Naive thymus-derived CD8-positive, alpha-beta T cell (primary cell): ENCODE measurements around the gene TNFRSF25. TPM values are rescaled to one million over a fixed set of nuclear protein-coding genes. Genes with fewer than 3 reads are reported as not detected.
"Not testable (repeated sequence)": the region's sequence is repeated elsewhere in the genome, so short reads cannot be mapped to it uniquely, and the experiment has no call there.

Source experiments
- ATAC-seq, 2 donors: fragments of 150-1000 bp; cut with Tn5 transposase in 1 of 2; sonication (Bioruptor Pico), chemical (Tn5 transposase) in 1 of 2; 1 replicate in 1 of 2; 2 replicates in 1 of 2; pipeline ENCODE4 v1.10.0; 2021; ENCODE audit warnings: mild to moderate bottlenecking in 2 of 2, moderate library complexity in 2 of 2
- POLR2A ChIA-PET: fragments of 350-600 bp; sonication (Branson Sonifier 250); formaldehyde crosslinking; loops from one replicate; lab custom pipeline; 2021; ENCODE audit warnings: antibody characterized with exemption; lab: Charles Lee
- DNase-seq, 10 donors: peaks; one replicate each; pipeline versions ENCODE4 v3.0.0 to v3.0.0-alpha.2; 2020 to 2022
- H3K27ac Mint-ChIP-seq, 10 donors: one replicate each; pipeline ENCODE4 v1.8.0; 2020 to 2022; ENCODE audit warnings: mild to moderate bottlenecking in 10 of 10, mixed read lengths in 10 of 10, moderate library complexity in 4 of 10, inconsistent platforms in 1 of 10
- H3K27me3 Mint-ChIP-seq, 5 donors: one replicate each; pipeline ENCODE4 v1.8.0; 2021 to 2022; ENCODE audit warnings: mixed read lengths in 5 of 5
- H3K36me3 Mint-ChIP-seq, 3 donors: one replicate each; pipeline ENCODE4 v1.8.0; 2020 to 2022; ENCODE audit warnings: mixed read lengths in 3 of 3, mild to moderate bottlenecking in 2 of 3, inconsistent platforms in 1 of 3
- H3K4me1 Mint-ChIP-seq, 4 donors: one replicate each; pipeline ENCODE4 v1.8.0; 2021 to 2022; ENCODE audit warnings: mixed read lengths in 4 of 4
- H3K4me3 Mint-ChIP-seq, 10 donors: one replicate each; pipeline ENCODE4 v1.8.0; 2020 to 2022; ENCODE audit warnings: mild to moderate bottlenecking in 10 of 10, mixed read lengths in 10 of 10, moderate library complexity in 6 of 10, inconsistent platforms in 1 of 10
- H3K9me3 Mint-ChIP-seq, 9 donors: one replicate each; pipeline ENCODE4 v1.8.0; 2020 to 2022; ENCODE audit warnings: mixed read lengths in 9 of 9, mild to moderate bottlenecking in 3 of 9, inconsistent platforms in 1 of 9, moderate library complexity in 1 of 9
- polyA plus RNA-seq, 3 donors: library from polyadenylated mRNA; unstranded; fragments of 300-500 nt; fragmentation: Illumina TruSeq; gene quantifications; one replicate each; pipeline ENCODE4 v1.2.3, GENCODE V29; 2021
- total RNA-seq, 8 experiments: library from RNA in 2 of 8; stranded (reverse) in 2 of 8; gene quantifications; one replicate each; pipeline ENCODE4 v1.2.3 and lab custom pipeline; 2021 to 2026

Gene TNFRSF25
- total and polyA plus RNA-seq, 5 experiments from 2014 or later = 7.2 to 381 (median 28.7) TPM

GRCh38 chr1:6431645-6432579 is 34.1 kb downstream of the TNFRSF25 start:
- POLR2A ChIA-PET = interaction anchor here (0.7 to 0.9 kb wide), 2 partner anchors 9 to 64 kb away, joined by 5 to 6 read pairs; no protein-coding TSS in a partner anchor
- H3K27ac Mint-ChIP-seq, H3K9me3 Mint-ChIP-seq, ATAC-seq, H3K4me1 Mint-ChIP-seq, DNase-seq, H3K4me3 Mint-ChIP-seq, H3K36me3 Mint-ChIP-seq: not testable (repeated sequence)
- H3K27me3 Mint-ChIP-seq = peaks cover 2 to 24% (median 13%) of the 10 kb centered on the region in 5 donors

- POLR2A ChIA-PET, H3K9me3 Mint-ChIP-seq, H3K36me3 Mint-ChIP-seq, H3K4me1 Mint-ChIP-seq, DNase-seq, H3K4me3 Mint-ChIP-seq, ATAC-seq, H3K27ac Mint-ChIP-seq: not testable (repeated sequence)
- H3K27me3 Mint-ChIP-seq = peaks cover 2 to 27% (median 15%) of the 10 kb centered on the region in 5 donors
Measured at GRCh38 chr1:6429660-6430411, 36.1 kb downstream of the TNFRSF25 start.

GRCh38 chr1:6428453-6428852 is 37.5 kb downstream of the TNFRSF25 start:
- POLR2A ChIA-PET, DNase-seq, ATAC-seq, H3K9me3 Mint-ChIP-seq, H3K36me3 Mint-ChIP-seq, H3K4me3 Mint-ChIP-seq, H3K27ac Mint-ChIP-seq: not testable (repeated sequence)
- H3K27me3 Mint-ChIP-seq = peaks cover 0 to 36% (median 16%) of the 10 kb centered on the region in 5 donors
- peaks cover 8 to 12% (median 9%) of the 10 kb centered on the region in 4 donors for H3K4me1 Mint-ChIP-seq

- Mint-ChIP-seq H3K4me3 (no peak overlapping the region), H3K9me3 (no peaks in the 10 kb centered on the region), H3K36me3 (no peaks in the 10 kb centered on the region), H3K4me1 (peaks cover 9 to 14% (median 10%) of the 10 kb centered on the region in 4 donors), H3K27ac (peak overlapping the region in 1 of 10 donors; percentile 76), H3K27me3 (peaks cover under 1 to 42% (median 18%) of the 10 kb centered on the region in 5 donors)
- DNase-seq (no peak), ATAC-seq (no peak)
- POLR2A ChIA-PET = no interaction called here
Measured at GRCh38 chr1:6427441-6428390, 38.3 kb downstream of the TNFRSF25 start.

GRCh38 chr1:6426972-6427350 is 39.0 kb downstream of the TNFRSF25 start:
- H3K27ac Mint-ChIP-seq = no peak overlapping the region
- peaks cover 2 to 48% (median 19%) of the 10 kb centered on the region in 5 donors for H3K27me3 Mint-ChIP-seq
- POLR2A ChIA-PET = interaction anchor here (1.3 kb wide), 1 partner anchor 14 kb away, joined by 3 read pairs; no protein-coding TSS in a partner anchor
- peak overlapping the region in 1 of 10 donors; percentile 47 for H3K4me3 Mint-ChIP-seq
- no peak for ATAC-seq
- no peaks in the 10 kb centered on the region for H3K9me3 Mint-ChIP-seq
- peaks cover 9 to 14% (median 10%) of the 10 kb centered on the region in 4 donors for H3K4me1 Mint-ChIP-seq
- DNase-seq = no peak
- no peaks in the 10 kb centered on the region for H3K36me3 Mint-ChIP-seq

- Mint-ChIP-seq H3K27me3 (peaks cover 4 to 54% (median 24%) of the 10 kb centered on the region in 5 donors), H3K27ac (no peak overlapping the region), H3K36me3 (no peaks in the 10 kb centered on the region), H3K4me3 (peak overlapping the region in 2 of 10 donors; percentile 14 to 47), H3K9me3 (no peaks in the 10 kb centered on the region), H3K4me1 (peaks cover 9 to 14% (median 10%) of the 10 kb centered on the region in 4 donors)
- no peak for DNase-seq
- no peak for ATAC-seq
- POLR2A ChIA-PET = interaction anchor here (1.3 kb wide), 1 partner anchor 14 kb away, joined by 3 read pairs; no protein-coding TSS in a partner anchor
Measured at GRCh38 chr1:6426277-6426971, 39.5 kb downstream of the TNFRSF25 start.

- Mint-ChIP-seq H3K27me3 (peaks cover 7 to 61% (median 26%) of the 10 kb centered on the region in 5 donors), H3K36me3 (no peaks in the 10 kb centered on the region), H3K27ac (peak overlapping the region in 1 of 10 donors; percentile 62), H3K4me1 (peaks cover 9 to 18% (median 14%) of the 10 kb centered on the region in 4 donors), H3K4me3 (peak overlapping the region in 4 of 10 donors; percentile 19 to 50 (median 44)), H3K9me3 (no peaks in the 10 kb centered on the region)
- ATAC-seq = no peak
- DNase-seq = no peak
- POLR2A ChIA-PET = interaction anchor here (1.3 kb wide), 1 partner anchor 15 kb away, joined by 3 read pairs; no protein-coding TSS in a partner anchor
Measured at GRCh38 chr1:6425658-6426057, 40.3 kb downstream of the TNFRSF25 start.

- peaks cover 7 to 68% (median 22%) of the 10 kb centered on the region in 5 donors for H3K27me3 Mint-ChIP-seq
- peak within 1 kb of the TSS in 2 of 10 donors; percentile 38 to 70 for H3K27ac Mint-ChIP-seq
- peak within 1 kb of the TSS; percentile 52 to 81 (median 70) for H3K4me3 Mint-ChIP-seq
- H3K36me3 Mint-ChIP-seq = no peaks in the 10 kb centered on the region
- peak in 1 of 10 donors; percentile 15 for DNase-seq
- peaks cover 9 to 20% (median 18%) of the 10 kb centered on the region in 4 donors for H3K4me1 Mint-ChIP-seq
- peak; percentile 21 to 37 for ATAC-seq
- POLR2A ChIA-PET = interaction anchor here (0.8 kb wide), 2 partner anchors 41 to 68 kb away, joined by 3 read pairs; partner anchors contain the start of gene TNFRSF25
- H3K9me3 Mint-ChIP-seq = no peaks in the 10 kb centered on the region
Measured at GRCh38 chr1:6424619-6425593, 41.1 kb downstream of the TNFRSF25 start, which contains the start of gene ESPN. ESPN (plus strand) TSS chr1:6424776; CDS start chr1:6424956, 180 bp downstream.

- POLR2A ChIA-PET = interaction anchor here (1.4 kb wide), 1 partner anchor 35 kb away, joined by 3 read pairs; no protein-coding TSS in a partner anchor
- H3K9me3 Mint-ChIP-seq = no peaks in the 10 kb centered on the region
- peak overlapping the region in 2 of 10 donors; percentile 38 to 70 for H3K27ac Mint-ChIP-seq
- H3K4me1 Mint-ChIP-seq = peaks cover 9 to 22% (median 18%) of the 10 kb centered on the region in 4 donors
- peak overlapping the region; percentile 52 to 81 (median 70) for H3K4me3 Mint-ChIP-seq
- peaks cover 7 to 70% (median 22%) of the 10 kb centered on the region in 5 donors for H3K27me3 Mint-ChIP-seq
- DNase-seq = no peak
- peak; percentile 18 to 24 for ATAC-seq
- no peaks in the 10 kb centered on the region for H3K36me3 Mint-ChIP-seq
Measured at GRCh38 chr1:6424000-6424565, 41.9 kb downstream of the TNFRSF25 start.
